HL-60 (cell line): ENCODE results near the gene FUT3.

Experiments used
- DNase-seq, 2 experiments: peaks; one replicate each; pipeline ENCODE4 v3.0.0-alpha.2; 2010 to 2020; ENCODE audit warnings: low read depth in 1 of 2, low spot score in 1 of 2
- H3K27ac ChIP-seq: fragments of 250-450 bp; sonication (Bioruptor Pico); replicated peaks from 2 replicates; pipeline ENCODE4 v1.5.1; 2020; ENCODE audit warnings: mild to moderate bottlenecking, moderate library complexity
- H3K27me3 ChIP-seq: fragments of 250-450 bp; sonication (Bioruptor Pico); 2 replicates; pipeline ENCODE4 v1.5.1; 2021; ENCODE audit warnings: mild to moderate bottlenecking, moderate library complexity; ENCODE audit not compliant: insufficient read depth, poor library complexity, severe bottlenecking
- H3K4me3 ChIP-seq: replicated peaks from 2 replicates; pipeline ENCODE4 v1.5.1; 2011; ENCODE audit warnings: mild to moderate bottlenecking, control low read depth, low read length; ENCODE audit not compliant: insufficient read depth
- GABPA ChIP-seq: IDR thresholded peaks from 2 replicates; pipeline ENCODE4 v1.6.1; 2012; ENCODE audit warnings: low read depth
- POLR2AphosphoS5 ChIP-seq: IDR thresholded peaks from 2 replicates; pipeline ENCODE4 v1.6.1; 2012; ENCODE audit warnings: low read depth
- SPI1 ChIP-seq: IDR thresholded peaks from 2 replicates; pipeline ENCODE4 v1.6.1; 2012; ENCODE audit warnings: low read depth, mild to moderate bottlenecking, borderline replicate concordance
- TF ChIP-seq, protein P1 (sequence below): IDR thresholded peaks from one replicate; pipeline ENCODE4 v1.5.1; 2011; ENCODE audit warnings: low read length, control low read depth, inconsistent platforms; ENCODE audit not compliant: insufficient read depth
- TF ChIP-seq, protein P2 (sequence below): IDR thresholded peaks from 2 replicates; pipeline ENCODE4 v1.6.1; 2012; ENCODE audit warnings: low read depth; ENCODE audit not compliant: insufficient replicate concordance

FUT3 gene

GRCh38 chr19:5793188-5793587 lies 58.1 kb downstream of the FUT3 start:
- H3K27me3 ChIP-seq = no peaks in the 10 kb centered on the region
- TF ChIP-seq, protein P1, sequence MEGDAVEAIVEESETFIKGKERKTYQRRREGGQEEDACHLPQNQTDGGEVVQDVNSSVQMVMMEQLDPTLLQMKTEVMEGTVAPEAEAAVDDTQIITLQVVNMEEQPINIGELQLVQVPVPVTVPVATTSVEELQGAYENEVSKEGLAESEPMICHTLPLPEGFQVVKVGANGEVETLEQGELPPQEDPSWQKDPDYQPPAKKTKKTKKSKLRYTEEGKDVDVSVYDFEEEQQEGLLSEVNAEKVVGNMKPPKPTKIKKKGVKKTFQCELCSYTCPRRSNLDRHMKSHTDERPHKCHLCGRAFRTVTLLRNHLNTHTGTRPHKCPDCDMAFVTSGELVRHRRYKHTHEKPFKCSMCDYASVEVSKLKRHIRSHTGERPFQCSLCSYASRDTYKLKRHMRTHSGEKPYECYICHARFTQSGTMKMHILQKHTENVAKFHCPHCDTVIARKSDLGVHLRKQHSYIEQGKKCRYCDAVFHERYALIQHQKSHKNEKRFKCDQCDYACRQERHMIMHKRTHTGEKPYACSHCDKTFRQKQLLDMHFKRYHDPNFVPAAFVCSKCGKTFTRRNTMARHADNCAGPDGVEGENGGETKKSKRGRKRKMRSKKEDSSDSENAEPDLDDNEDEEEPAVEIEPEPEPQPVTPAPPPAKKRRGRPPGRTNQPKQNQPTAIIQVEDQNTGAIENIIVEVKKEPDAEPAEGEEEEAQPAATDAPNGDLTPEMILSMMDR = no peak
- TF ChIP-seq SPI1 (no peak), POLR2AphosphoS5 (no peak), GABPA (no peak)
- TF ChIP-seq, protein P2, sequence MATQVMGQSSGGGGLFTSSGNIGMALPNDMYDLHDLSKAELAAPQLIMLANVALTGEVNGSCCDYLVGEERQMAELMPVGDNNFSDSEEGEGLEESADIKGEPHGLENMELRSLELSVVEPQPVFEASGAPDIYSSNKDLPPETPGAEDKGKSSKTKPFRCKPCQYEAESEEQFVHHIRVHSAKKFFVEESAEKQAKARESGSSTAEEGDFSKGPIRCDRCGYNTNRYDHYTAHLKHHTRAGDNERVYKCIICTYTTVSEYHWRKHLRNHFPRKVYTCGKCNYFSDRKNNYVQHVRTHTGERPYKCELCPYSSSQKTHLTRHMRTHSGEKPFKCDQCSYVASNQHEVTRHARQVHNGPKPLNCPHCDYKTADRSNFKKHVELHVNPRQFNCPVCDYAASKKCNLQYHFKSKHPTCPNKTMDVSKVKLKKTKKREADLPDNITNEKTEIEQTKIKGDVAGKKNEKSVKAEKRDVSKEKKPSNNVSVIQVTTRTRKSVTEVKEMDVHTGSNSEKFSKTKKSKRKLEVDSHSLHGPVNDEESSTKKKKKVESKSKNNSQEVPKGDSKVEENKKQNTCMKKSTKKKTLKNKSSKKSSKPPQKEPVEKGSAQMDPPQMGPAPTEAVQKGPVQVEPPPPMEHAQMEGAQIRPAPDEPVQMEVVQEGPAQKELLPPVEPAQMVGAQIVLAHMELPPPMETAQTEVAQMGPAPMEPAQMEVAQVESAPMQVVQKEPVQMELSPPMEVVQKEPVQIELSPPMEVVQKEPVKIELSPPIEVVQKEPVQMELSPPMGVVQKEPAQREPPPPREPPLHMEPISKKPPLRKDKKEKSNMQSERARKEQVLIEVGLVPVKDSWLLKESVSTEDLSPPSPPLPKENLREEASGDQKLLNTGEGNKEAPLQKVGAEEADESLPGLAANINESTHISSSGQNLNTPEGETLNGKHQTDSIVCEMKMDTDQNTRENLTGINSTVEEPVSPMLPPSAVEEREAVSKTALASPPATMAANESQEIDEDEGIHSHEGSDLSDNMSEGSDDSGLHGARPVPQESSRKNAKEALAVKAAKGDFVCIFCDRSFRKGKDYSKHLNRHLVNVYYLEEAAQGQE = no peak
- no peak for DNase-seq
- no peak overlapping the region for H3K27ac ChIP-seq
- H3K4me3 ChIP-seq = no peak overlapping the region
